Measurements from ENCODE around the gene GCH1. TPM values are rescaled to one million over a fixed set of nuclear protein-coding genes. Genes with fewer than 3 reads are reported as not detected.
"Not testable (repeated sequence)": the region's sequence is repeated elsewhere in the genome, so short reads cannot be mapped to it uniquely, and the experiment has no call there.

Gene GCH1
- total RNA-seq, 4 donors from 2014 or later: 9.4 to 27.9 (median 18.7) TPM

DNA sequence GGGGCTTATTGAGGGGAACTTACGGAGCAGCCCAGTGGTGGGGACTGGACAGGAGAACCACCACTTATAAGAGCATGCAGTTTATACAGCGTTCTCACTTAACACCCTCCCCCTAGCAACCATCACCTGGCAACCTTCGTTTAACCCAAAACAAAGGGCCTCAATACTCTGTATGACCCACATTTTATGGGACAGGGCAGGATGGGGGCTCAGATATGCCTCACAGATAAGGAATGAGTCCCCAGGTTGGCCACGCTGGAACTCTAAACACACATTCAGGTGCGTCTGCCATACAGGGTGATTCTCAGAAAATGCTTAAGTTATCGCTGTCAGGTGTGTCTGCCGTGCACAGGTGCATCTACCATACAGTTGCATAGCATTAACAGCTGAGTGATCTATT, 99.2 kb downstream of the GCH1 start:
- ATAC-seq (ENCODE audit: low FRiP score) (no peak), DNase-seq (ENCODE audit: low spot score) (no peak)
- TF ChIP-seq CTCF (IDR thresholded peaks at IDR 0.05): no peak

DNA sequence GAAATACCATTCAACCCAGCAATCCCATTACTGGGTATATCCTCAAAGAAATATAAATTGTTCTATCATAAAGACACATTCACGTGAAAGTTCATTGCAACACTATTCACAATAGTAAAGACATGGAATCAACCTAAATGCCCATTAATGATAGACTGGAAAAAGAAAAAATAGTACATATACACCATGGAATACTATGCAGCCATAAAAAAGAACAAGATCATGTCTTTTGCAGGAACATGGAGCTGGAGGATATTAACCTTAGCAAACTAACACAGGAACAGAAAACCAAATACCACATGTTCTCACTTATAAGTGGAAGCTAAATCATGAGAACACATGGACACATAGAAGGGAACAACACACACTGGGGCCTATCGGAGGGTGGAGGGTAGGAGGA, 101.1 kb downstream of the GCH1 start:
- ATAC-seq (ENCODE audit: low FRiP score); DNase-seq (ENCODE audit: low spot score): not testable (repeated sequence)

GRCh38 chr14:54798465-54799124, 104.0 kb downstream of the GCH1 start:
- ATAC-seq (ENCODE audit: low FRiP score) (no peak), DNase-seq (ENCODE audit: low spot score) (no peak)
- no peak for TF ChIP-seq CTCF (IDR thresholded peaks at IDR 0.05)

DNA sequence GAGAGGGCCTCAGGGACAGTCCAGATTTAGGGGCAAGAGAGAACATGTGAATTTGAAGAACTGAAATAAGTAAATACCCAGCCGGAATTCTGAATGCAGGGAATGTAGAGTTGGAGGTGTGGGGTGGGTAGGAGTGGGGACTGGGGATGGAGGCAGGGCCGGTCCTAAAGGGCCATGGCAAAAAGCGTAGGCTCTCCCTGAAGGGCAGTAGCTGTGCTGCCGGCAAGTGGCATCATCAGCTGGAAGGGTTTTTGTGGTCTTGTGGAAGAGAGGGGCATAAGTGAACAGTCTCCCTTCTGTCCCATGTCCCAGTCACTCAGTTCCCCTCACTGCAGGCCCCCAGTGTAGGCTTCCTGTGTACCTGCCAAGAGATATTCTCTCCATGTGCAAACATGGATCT, 104.6 kb downstream of the GCH1 start:
- ATAC-seq (ENCODE audit: low FRiP score) (no peak), DNase-seq (ENCODE audit: low spot score) (no peak)
- TF ChIP-seq CTCF (IDR thresholded peaks at IDR 0.05): no peak

GRCh38 chr14:54797556-54797955, 105.1 kb downstream of the GCH1 start:
- ATAC-seq (ENCODE audit: low FRiP score) (no peak), DNase-seq (ENCODE audit: low spot score) (no peak)
- TF ChIP-seq CTCF (IDR thresholded peaks at IDR 0.05): no peak

- ATAC-seq (ENCODE audit: low FRiP score): no peak
- no peak for TF ChIP-seq CTCF (IDR thresholded peaks at IDR 0.05)
- DNase-seq (ENCODE audit: low spot score): no peak
Observed at GRCh38 chr14:54796961-54797360, 105.7 kb downstream of the GCH1 start.

DNA sequence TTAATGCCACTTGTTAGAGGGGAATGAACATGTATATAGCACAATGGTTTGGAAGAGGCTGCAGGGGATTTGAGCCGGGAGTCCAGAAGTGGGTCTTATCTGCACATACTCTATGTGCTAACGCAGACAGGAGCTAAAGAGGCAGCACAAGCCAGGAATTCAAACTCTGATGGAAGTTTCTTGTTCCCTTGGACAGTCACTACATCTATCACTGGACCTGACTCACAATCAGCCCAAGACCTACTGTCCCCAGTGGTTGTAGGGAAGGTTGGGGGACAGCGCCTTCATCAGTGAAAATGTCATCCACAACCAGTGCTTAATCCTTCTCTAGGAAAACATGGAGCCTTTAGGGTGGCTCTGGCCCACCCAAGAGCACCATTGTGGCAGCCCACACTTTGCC, 107.8 kb downstream of the GCH1 start:
- no peak for TF ChIP-seq CTCF (IDR thresholded peaks at IDR 0.05)
- no peak for ATAC-seq (ENCODE audit: low FRiP score)
- DNase-seq (ENCODE audit: low spot score): no peak

Data from omental fat pad (tissue), 4 donors.